PC-9 (cell line): ENCODE measurements around the gene MAP6D1. TPM values are rescaled to one million over a fixed set of nuclear protein-coding genes. Genes with fewer than 3 reads are reported as not detected.

ENCODE experiments used
- BruUV-seq: library from RNA; stranded (reverse); fragments of 400-500 nt; replicated peaks from 2 replicates; lab custom pipeline; 2021; lab: Mats Ljungman, UMichigan
- CTCF ChIA-PET: fragments of 300-600 bp; sonication (Branson Sonifier 250); formaldehyde crosslinking; loops from one replicate; lab custom pipeline; 2022; ENCODE audit warnings: antibody characterized with exemption; lab: Charles Lee
- POLR2A ChIA-PET: fragments of 300-600 bp; sonication (Branson Sonifier 250); formaldehyde crosslinking; loops from one replicate; lab custom pipeline; 2022; ENCODE audit warnings: antibody characterized with exemption; ENCODE audit not compliant: unreplicated experiment; lab: Charles Lee
- DNase-seq, 2 experiments: peaks; one replicate each; pipeline versions ENCODE4 v3.0.0 to v3.0.0-alpha.2; 2015 to 2022; ENCODE audit warnings: mixed read lengths in 1 of 2
- H2AFZ ChIP-seq: fragments of 200-600 bp; sonication (generic); 2 replicates; pipeline ENCODE4 v1.8.1; 2017; ENCODE audit warnings: antibody characterized with exemption
- H3F3A ChIP-seq: fragments of 200-600 bp; sonication (generic); 2 replicates; pipeline ENCODE4 v1.8.1; 2017; ENCODE audit warnings: antibody characterized with exemption, mild to moderate bottlenecking, low read depth; ENCODE audit not compliant: insufficient read depth
- H3K27ac ChIP-seq: fragments of 200-600 bp; sonication (generic); 2 replicates; pipeline ENCODE4 v1.6.1; 2016; ENCODE audit warnings: mixed run types
- H3K27me3 ChIP-seq: fragments of 200-600 bp; sonication (generic); 2 replicates; pipeline ENCODE4 v1.6.1; 2016; ENCODE audit warnings: low read depth, mixed run types; ENCODE audit not compliant: insufficient read depth
- H3K36me3 ChIP-seq: fragments of 200-600 bp; sonication (generic); 2 replicates; pipeline ENCODE4 v1.6.1; 2016; ENCODE audit warnings: low read depth, mixed run types
- H3K4me1 ChIP-seq: fragments of 200-600 bp; sonication (generic); replicated peaks from 2 replicates; pipeline ENCODE4 v1.6.1; 2016; ENCODE audit warnings: mixed run types; ENCODE audit not compliant: insufficient read depth
- H3K4me2 ChIP-seq: fragments of 200-600 bp; sonication (generic); 2 replicates; pipeline ENCODE4 v1.6.1; 2017; ENCODE audit warnings: mixed run types
- H3K4me3 ChIP-seq: fragments of 200-600 bp; sonication (generic); 2 replicates; pipeline ENCODE4 v1.6.1; 2016; ENCODE audit warnings: mixed run types
- H3K79me2 ChIP-seq: fragments of 200-600 bp; sonication (generic); 2 replicates; pipeline ENCODE4 v1.6.1; 2017; ENCODE audit warnings: low read depth, mixed run types
- H3K9me2 ChIP-seq: fragments of 200-600 bp; sonication (generic); 2 replicates; pipeline ENCODE4 v1.8.1; 2017; ENCODE audit warnings: mild to moderate bottlenecking; ENCODE audit not compliant: insufficient read depth
- H3K9me3 ChIP-seq: fragments of 200-600 bp; sonication (generic); 2 replicates; pipeline ENCODE4 v1.8.1; 2016; ENCODE audit warnings: low read depth; ENCODE audit not compliant: insufficient read depth
- H4K20me1 ChIP-seq: fragments of 200-600 bp; sonication (generic); 2 replicates; pipeline ENCODE4 v1.8.1; 2017; ENCODE audit not compliant: insufficient read depth
- EZH2 ChIP-seq: fragments of 200-600 bp; sonication (generic); IDR thresholded peaks from 2 replicates; pipeline ENCODE4 v1.8.0; 2017; ENCODE audit warnings: antibody characterized with exemption, low read depth
- intact Hi-C: fragments of 100-400 bp; cut with micrococcal nuclease; formaldehyde crosslinking; loops from one replicate; pipeline ENCODE4 v1.10.0; 2022; ENCODE audit not compliant: unreplicated experiment
- total RNA-seq: library from RNA; stranded (reverse); gene quantifications from 2 replicates; pipeline ENCODE4 v1.2.3, GENCODE V29; 2021
- TF ChIP-seq, protein P1 (sequence below): fragments of 200-600 bp; sonication (generic); conservative IDR thresholded peaks from 2 replicates; pipeline ENCODE4 v1.6.1; 2017; ENCODE audit warnings: mixed run types, antibody characterized with exemption, mild to moderate bottlenecking, moderate library complexity

Gene MAP6D1
- total RNA-seq, 1 experiment from 2014 or later = 2.2 TPM

DNA sequence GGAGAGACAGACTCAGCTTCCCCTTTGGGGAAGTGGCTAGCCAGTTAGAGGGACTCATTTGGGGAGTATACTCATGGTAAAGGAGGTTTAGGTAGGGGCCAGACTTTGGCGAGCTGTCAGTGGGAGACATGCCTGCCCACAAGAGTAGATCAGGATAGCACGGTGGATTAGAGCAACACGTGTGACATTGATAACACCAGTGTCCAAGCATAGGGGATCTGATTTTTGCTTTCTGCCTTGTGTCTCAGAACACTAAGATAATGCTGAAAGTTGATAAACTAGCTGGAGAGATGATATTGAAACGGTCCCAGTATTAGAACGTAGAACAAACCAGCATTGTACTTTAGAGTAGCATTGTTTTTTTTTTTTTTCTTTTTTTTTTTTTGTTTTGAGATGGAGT lies 25.9 kb downstream of the MAP6D1 start:
- peaks cover 29% of the 10 kb centered on the region; the same call in 1 of the 2 replicates for H3K36me3 ChIP-seq
- no peak for TF ChIP-seq EZH2
- TF ChIP-seq, protein P1, sequence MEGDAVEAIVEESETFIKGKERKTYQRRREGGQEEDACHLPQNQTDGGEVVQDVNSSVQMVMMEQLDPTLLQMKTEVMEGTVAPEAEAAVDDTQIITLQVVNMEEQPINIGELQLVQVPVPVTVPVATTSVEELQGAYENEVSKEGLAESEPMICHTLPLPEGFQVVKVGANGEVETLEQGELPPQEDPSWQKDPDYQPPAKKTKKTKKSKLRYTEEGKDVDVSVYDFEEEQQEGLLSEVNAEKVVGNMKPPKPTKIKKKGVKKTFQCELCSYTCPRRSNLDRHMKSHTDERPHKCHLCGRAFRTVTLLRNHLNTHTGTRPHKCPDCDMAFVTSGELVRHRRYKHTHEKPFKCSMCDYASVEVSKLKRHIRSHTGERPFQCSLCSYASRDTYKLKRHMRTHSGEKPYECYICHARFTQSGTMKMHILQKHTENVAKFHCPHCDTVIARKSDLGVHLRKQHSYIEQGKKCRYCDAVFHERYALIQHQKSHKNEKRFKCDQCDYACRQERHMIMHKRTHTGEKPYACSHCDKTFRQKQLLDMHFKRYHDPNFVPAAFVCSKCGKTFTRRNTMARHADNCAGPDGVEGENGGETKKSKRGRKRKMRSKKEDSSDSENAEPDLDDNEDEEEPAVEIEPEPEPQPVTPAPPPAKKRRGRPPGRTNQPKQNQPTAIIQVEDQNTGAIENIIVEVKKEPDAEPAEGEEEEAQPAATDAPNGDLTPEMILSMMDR = no peak
- POLR2A ChIA-PET = interaction anchor here (0.6 kb wide), 2 partner anchors 45 kb away, joined by 3 to 31 read pairs; no protein-coding TSS in a partner anchor
- no peaks in the 10 kb centered on the region for H3K4me1 ChIP-seq
- no peak overlapping the region for H3K4me3 ChIP-seq
- BruUV-seq = no TSS peak
- H2AFZ ChIP-seq = no peak overlapping the region
- no peak overlapping the region for H3K4me2 ChIP-seq
- intact Hi-C loops = no loop called here
- H4K20me1 ChIP-seq = no peaks in the 10 kb centered on the region
- no peaks in the 10 kb centered on the region for H3F3A ChIP-seq
- no peak for DNase-seq
- no peaks in the 10 kb centered on the region for H3K9me2 ChIP-seq
- CTCF ChIA-PET = no interaction called here
- H3K27ac ChIP-seq = no peak overlapping the region
- H3K9me3 ChIP-seq = no peaks in the 10 kb centered on the region
- no peaks in the 10 kb centered on the region for H3K27me3 ChIP-seq
- no peaks in the 10 kb centered on the region for H3K79me2 ChIP-seq

GRCh38 chr3:183797996-183798395 lies 27.4 kb downstream of the MAP6D1 start:
- H4K20me1 ChIP-seq = no peaks in the 10 kb centered on the region
- no peaks in the 10 kb centered on the region for H3K9me2 ChIP-seq
- intact Hi-C loops = no loop called here
- H2AFZ ChIP-seq = no peak overlapping the region
- no peak overlapping the region for H3K27ac ChIP-seq
- no peak overlapping the region for H3K4me2 ChIP-seq
- peaks cover 27% of the 10 kb centered on the region; the same call in 1 of the 2 replicates for H3K36me3 ChIP-seq
- no peaks in the 10 kb centered on the region for H3K79me2 ChIP-seq
- H3K9me3 ChIP-seq = no peaks in the 10 kb centered on the region
- H3K4me3 ChIP-seq = no peak overlapping the region
- POLR2A ChIA-PET = no interaction called here
- CTCF ChIA-PET = no interaction called here
- H3K4me1 ChIP-seq = no peaks in the 10 kb centered on the region
- no TSS peak for BruUV-seq
- TF ChIP-seq EZH2 = no peak
- TF ChIP-seq, protein P1 = no peak
- H3K27me3 ChIP-seq = no peaks in the 10 kb centered on the region
- H3F3A ChIP-seq = peaks cover 1% of the 10 kb centered on the region; the same call in 1 of the 2 replicates
- no peak for DNase-seq

DNA sequence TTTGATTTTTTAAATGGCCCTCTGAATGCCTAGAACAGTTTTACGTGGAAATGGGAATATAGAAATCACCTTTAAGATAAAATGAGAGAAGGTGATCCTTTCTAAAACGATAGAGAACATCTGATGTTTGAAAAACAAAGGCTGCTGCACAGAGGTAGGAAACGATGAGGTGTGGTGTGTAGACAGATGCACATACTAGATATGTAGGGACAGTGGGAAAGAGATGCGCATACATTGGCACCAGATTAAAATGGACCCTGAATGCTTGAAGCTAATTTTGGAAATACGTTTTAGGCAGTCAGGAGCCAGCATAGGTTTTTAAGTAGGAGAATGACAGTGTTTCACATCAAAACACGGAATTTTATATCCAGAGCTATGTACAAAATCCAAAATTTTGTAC lies 29.0 kb downstream of the MAP6D1 start:
- DNase-seq = no peak
- Histone ChIP-seq H3K79me2 (no peaks in the 10 kb centered on the region), H3K4me3 (no peak overlapping the region), H3K4me2 (no peak overlapping the region), H2AFZ (no peak overlapping the region), H3K4me1 (no peaks in the 10 kb centered on the region), H3K9me3 (no peaks in the 10 kb centered on the region), H3K27me3 (no peaks in the 10 kb centered on the region), H3K36me3 (peaks cover 24% of the 10 kb centered on the region; the same call in 1 of the 2 replicates), H3K27ac (no peak overlapping the region), H3K9me2 (no peaks in the 10 kb centered on the region), H4K20me1 (no peaks in the 10 kb centered on the region), H3F3A (peaks cover 5% of the 10 kb centered on the region; the same call in 1 of the 2 replicates)
- intact Hi-C loops = no loop called here
- POLR2A ChIA-PET = interaction anchor here (0.7 kb wide), 1 partner anchor 447 kb away, joined by 5 read pairs; no protein-coding TSS in a partner anchor
- no TSS peak for BruUV-seq
- TF ChIP-seq, protein P1 = no peak
- no peak for TF ChIP-seq EZH2
- CTCF ChIA-PET = no interaction called here
